B cell (primary cell): ENCODE data around the gene NSUN6. TPM values are rescaled to one million over a fixed set of nuclear protein-coding genes. Genes with fewer than 3 reads are reported as not detected.

Experiments used
- ATAC-seq: fragments of 200-7000 bp; cut with Tn5 transposase; one replicate; pipeline ENCODE4 v1.10.0; 2021; ENCODE audit warnings: low read depth, mild to moderate bottlenecking, moderate number of reproducible peaks, moderate library complexity
- CTCF ChIA-PET: fragments of 350-600 bp; sonication (Branson Sonifier 250); formaldehyde crosslinking; loops from one replicate; lab custom pipeline; 2021; ENCODE audit warnings: antibody characterized with exemption, inconsistent platforms; lab: Charles Lee
- POLR2A ChIA-PET: fragments of 350-600 bp; sonication (Branson Sonifier 250); formaldehyde crosslinking; loops from one replicate; lab custom pipeline; 2021; ENCODE audit warnings: antibody characterized with exemption; lab: Charles Lee
- DNase-seq: peaks from one replicate; pipeline ENCODE4 v3.0.0; 2013
- H2AFZ ChIP-seq: 2 replicates; pipeline ENCODE4 v1.6.1; 2012; ENCODE audit warnings: mild to moderate bottlenecking, low read depth, low read length; ENCODE audit not compliant: insufficient read depth, poor library complexity, severe bottlenecking
- H3K27ac ChIP-seq, 2 donors: 1 replicate in 1 of 2; 2 replicates in 1 of 2; pipeline ENCODE4 v1.5.1; 2012 to 2013; ENCODE audit warnings: low read length in 2 of 2, mild to moderate bottlenecking in 2 of 2, moderate library complexity in 1 of 2
- H3K27me3 ChIP-seq, 4 experiments: fragments of 200-600 bp in 1 of 4; sonication (generic) in 1 of 4; replicated peaks in 1 of 4; 1 replicate in 2 of 4; 2 replicates in 2 of 4; pipeline versions ENCODE4 v1.6.1 to v1.7.0; 2013 to 2016; ENCODE audit warnings: low read length in 3 of 4, mild to moderate bottlenecking in 2 of 4, mixed read lengths in 1 of 4, moderate library complexity in 1 of 4; ENCODE audit not compliant: insufficient read depth in 4 of 4, control insufficient read depth in 3 of 4; ENCODE audit errors: control extremely low read depth in 1 of 4
- H3K36me3 ChIP-seq, 2 experiments: replicated peaks in 1 of 2; 1 replicate in 1 of 2; 2 replicates in 1 of 2; pipeline versions ENCODE4 v1.6.1 to v1.7.1; 2013; ENCODE audit warnings: low read length in 1 of 2; ENCODE audit not compliant: insufficient read depth in 2 of 2, control insufficient read depth in 1 of 2; ENCODE audit errors: control extremely low read depth in 1 of 2, extremely low read depth in 1 of 2
- H3K4me1 ChIP-seq, 2 donors: fragments of 200-600 bp in 1 of 2; sonication (generic) in 1 of 2; 1 replicate in 1 of 2; 2 replicates in 1 of 2; pipeline versions ENCODE4 v1.5.1 to v1.6.1; 2013 to 2017; ENCODE audit warnings: low read length in 2 of 2; ENCODE audit not compliant: control insufficient read depth in 2 of 2, insufficient read depth in 2 of 2
- H3K4me2 ChIP-seq: replicated peaks from 2 replicates; pipeline ENCODE3; 2012; ENCODE audit warnings: mild to moderate bottlenecking, low read depth, low read length; ENCODE audit not compliant: poor library complexity, severe bottlenecking
- H3K4me3 ChIP-seq, 5 experiments: fragments of 200-600 bp in 1 of 5; sonication (generic) in 1 of 5; 1 replicate in 3 of 5; 2 replicates in 2 of 5; pipeline versions ENCODE4 v1.5.1 to v1.7.0; 2011 to 2016; ENCODE audit warnings: low read length in 4 of 5, mild to moderate bottlenecking in 4 of 5, low read depth in 2 of 5, control low read depth in 1 of 5, moderate library complexity in 1 of 5; ENCODE audit not compliant: insufficient read depth in 1 of 5; ENCODE audit errors: control extremely low read depth in 1 of 5, extremely low read depth in 1 of 5
- H3K79me2 ChIP-seq: fragments of 200-600 bp; sonication (generic); one replicate; pipeline ENCODE4 v1.6.0; 2016; ENCODE audit warnings: low read length; ENCODE audit not compliant: control insufficient read depth, insufficient read depth
- H3K9ac ChIP-seq: fragments of 200-600 bp; sonication (generic); 2 replicates; pipeline ENCODE4 v1.6.1; 2017; ENCODE audit warnings: mild to moderate bottlenecking, low read length, moderate library complexity
- H3K9me3 ChIP-seq, 3 donors: one replicate each; pipeline versions ENCODE4 v1.6.1 to v1.7.1; 2013; ENCODE audit warnings: low read length in 2 of 3; ENCODE audit not compliant: control insufficient read depth in 2 of 3, insufficient read depth in 1 of 3; ENCODE audit errors: control extremely low read depth in 1 of 3
- H4K20me1 ChIP-seq: 2 replicates; pipeline ENCODE4 v1.6.0; 2012; ENCODE audit warnings: mild to moderate bottlenecking, low read length; ENCODE audit not compliant: insufficient read depth, control insufficient read depth, poor library complexity, severe bottlenecking
- H3K27ac Mint-ChIP-seq: one replicate; pipeline ENCODE4 v1.8.0; 2021; ENCODE audit warnings: mixed read lengths
- H3K27me3 Mint-ChIP-seq: one replicate; pipeline ENCODE4 v1.8.0; 2021; ENCODE audit warnings: mixed read lengths
- H3K4me1 Mint-ChIP-seq: one replicate; pipeline ENCODE4 v1.8.0; 2021; ENCODE audit warnings: mixed read lengths
- H3K4me3 Mint-ChIP-seq: one replicate; pipeline ENCODE4 v1.8.0; 2021; ENCODE audit warnings: mixed read lengths
- H3K9me3 Mint-ChIP-seq: one replicate; pipeline ENCODE4 v1.8.0; 2022; ENCODE audit warnings: mixed read lengths; ENCODE audit not compliant: insufficient read depth
- EZH2 ChIP-seq: IDR thresholded peaks from 2 replicates; pipeline ENCODE4 v1.6.1; 2012; ENCODE audit warnings: borderline replicate concordance, low read depth, mild to moderate bottlenecking, moderate library complexity, low read length; ENCODE audit not compliant: insufficient read depth, poor library complexity, severe bottlenecking
- WGBS: methylation state at CpG from one replicate; pipeline ENCODE4 v1.1.5; 2013; ENCODE audit warnings: missing lambda C conversion rate; ENCODE audit not compliant: insufficient coverage; 5-methylcytosine and 5-hydroxymethylcytosine counted together
- intact Hi-C: fragments of 100-400 bp; cut with micrococcal nuclease; formaldehyde crosslinking; loops from one replicate; pipeline ENCODE4 v1.10.0; 2022
- polyA plus RNA-seq: library from polyadenylated mRNA; depleted of rRNA; stranded (reverse); fragments of >200 nt; gene quantifications from 2 replicates; pipeline ENCODE4 v1.2.3, GENCODE V29; 2012
- total RNA-seq, 2 donors: library from RNA; stranded (reverse); fragments of 120-200 nt in 1 of 2; gene quantifications; 1 replicate in 1 of 2; 2 replicates in 1 of 2; pipeline versions ENCODE4 v1.2.3 to v1.2.4, GENCODE V29; 2013 to 2022
- TF ChIP-seq, protein P1 (sequence below): fragments of 200-600 bp; IDR thresholded peaks from one replicate; pipeline ENCODE4 v1.8.0; 2022; ENCODE audit warnings: antibody characterized with exemption, mild to moderate bottlenecking

NSUN6 gene
- total and polyA plus RNA-seq, 2 donors (not counting 1 experiment from before 2014, with no cell fraction given): 13.4 to 27.9 TPM

DNA sequence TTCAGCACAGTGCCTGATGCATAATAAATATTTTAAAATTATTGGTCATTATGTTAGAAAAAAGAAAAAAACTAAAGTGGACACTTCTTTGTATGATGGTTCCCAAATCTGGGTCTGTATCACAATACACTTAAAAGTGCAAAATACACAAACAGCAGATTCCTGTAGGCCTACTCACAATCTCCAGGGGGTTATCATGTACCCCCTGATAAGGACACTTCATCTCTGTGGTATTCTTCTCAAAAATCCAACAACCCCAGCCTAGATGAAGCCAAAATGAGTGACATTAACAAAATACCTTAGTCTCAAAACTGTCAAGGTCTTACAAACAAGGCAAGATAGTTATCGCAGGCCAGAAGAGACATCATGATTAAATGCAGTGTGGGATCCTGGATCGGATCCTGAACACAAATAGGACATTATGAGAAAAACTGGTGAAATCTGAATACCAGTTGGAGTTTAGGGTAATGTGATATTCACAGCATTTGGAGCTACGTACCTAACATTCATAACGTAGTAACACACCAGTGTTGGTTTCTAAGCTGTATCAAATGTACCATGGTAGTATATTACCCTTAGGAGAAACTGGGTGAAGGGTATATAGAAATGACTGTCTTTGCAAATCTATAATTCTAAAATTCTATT, 45.2 kb downstream of the NSUN6 start:
- intact Hi-C loops: no loop called here
- Histone ChIP-seq H3K27ac (no peak overlapping the region), H3K4me3 (no peak overlapping the region), H2AFZ (no peak overlapping the region), H4K20me1 (no peaks in the 10 kb centered on the region), H3K9me3 (no peaks in the 10 kb centered on the region), H3K4me2 (no peak overlapping the region), H3K27me3 (no peaks in the 10 kb centered on the region), H3K4me1 (no peaks in the 10 kb centered on the region), H3K79me2 (no peaks in the 10 kb centered on the region), H3K36me3 (peaks cover 0 to 3% of the 10 kb centered on the region in 2 experiments), H3K9ac (no peak overlapping the region)
- no peaks in the 10 kb centered on the region for H3K27me3 Mint-ChIP-seq
- TF ChIP-seq EZH2: no peak
- TF ChIP-seq, protein P1, sequence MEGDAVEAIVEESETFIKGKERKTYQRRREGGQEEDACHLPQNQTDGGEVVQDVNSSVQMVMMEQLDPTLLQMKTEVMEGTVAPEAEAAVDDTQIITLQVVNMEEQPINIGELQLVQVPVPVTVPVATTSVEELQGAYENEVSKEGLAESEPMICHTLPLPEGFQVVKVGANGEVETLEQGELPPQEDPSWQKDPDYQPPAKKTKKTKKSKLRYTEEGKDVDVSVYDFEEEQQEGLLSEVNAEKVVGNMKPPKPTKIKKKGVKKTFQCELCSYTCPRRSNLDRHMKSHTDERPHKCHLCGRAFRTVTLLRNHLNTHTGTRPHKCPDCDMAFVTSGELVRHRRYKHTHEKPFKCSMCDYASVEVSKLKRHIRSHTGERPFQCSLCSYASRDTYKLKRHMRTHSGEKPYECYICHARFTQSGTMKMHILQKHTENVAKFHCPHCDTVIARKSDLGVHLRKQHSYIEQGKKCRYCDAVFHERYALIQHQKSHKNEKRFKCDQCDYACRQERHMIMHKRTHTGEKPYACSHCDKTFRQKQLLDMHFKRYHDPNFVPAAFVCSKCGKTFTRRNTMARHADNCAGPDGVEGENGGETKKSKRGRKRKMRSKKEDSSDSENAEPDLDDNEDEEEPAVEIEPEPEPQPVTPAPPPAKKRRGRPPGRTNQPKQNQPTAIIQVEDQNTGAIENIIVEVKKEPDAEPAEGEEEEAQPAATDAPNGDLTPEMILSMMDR: no peak
- ATAC-seq (no peak), DNase-seq (no peak)
- WGBS: 89% methylated on average over 1 of the region's 4 CpGs
- no peaks in the 10 kb centered on the region for H3K4me1 Mint-ChIP-seq
- no peak overlapping the region for H3K4me3 Mint-ChIP-seq
- ChIA-PET POLR2A (no interaction called here), CTCF (no interaction called here)
- no peaks in the 10 kb centered on the region for H3K9me3 Mint-ChIP-seq
- H3K27ac Mint-ChIP-seq: no peak overlapping the region

DNA sequence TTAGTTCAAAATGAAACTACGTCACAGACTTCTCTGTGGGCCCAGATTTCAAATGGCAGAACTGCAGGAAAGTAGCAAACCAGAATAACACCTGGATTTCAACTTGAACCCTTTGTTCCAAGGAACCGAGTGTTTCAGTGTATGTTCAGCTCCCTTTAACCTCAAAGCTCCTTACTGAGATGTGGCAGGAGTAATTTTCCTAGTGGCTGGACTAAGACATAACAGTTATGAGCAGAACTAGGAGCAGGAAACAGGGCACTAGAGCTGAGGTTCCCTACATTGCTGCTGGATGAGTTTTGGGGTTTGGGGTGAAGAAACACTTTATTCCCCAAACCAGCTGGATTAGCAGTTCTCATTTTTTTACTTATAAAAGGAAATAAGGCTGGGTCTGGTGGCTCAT, 50.1 kb downstream of the NSUN6 start:
- Histone ChIP-seq H3K36me3 (no peaks in the 10 kb centered on the region), H3K79me2 (no peaks in the 10 kb centered on the region), H3K9ac (no peak overlapping the region), H3K27me3 (no peaks in the 10 kb centered on the region), H2AFZ (no peak overlapping the region), H3K4me3 (no peak overlapping the region), H3K4me1 (no peaks in the 10 kb centered on the region), H3K27ac (no peak overlapping the region), H3K4me2 (no peak overlapping the region), H3K9me3 (no peaks in the 10 kb centered on the region), H4K20me1 (no peaks in the 10 kb centered on the region)
- ATAC-seq: no peak
- no peak for DNase-seq
- 100% methylated on average over 1 of the region's 2 CpGs for WGBS
- H3K4me3 Mint-ChIP-seq: no peak overlapping the region
- H3K27ac Mint-ChIP-seq: no peak overlapping the region
- H3K27me3 Mint-ChIP-seq: no peaks in the 10 kb centered on the region
- POLR2A ChIA-PET: no interaction called here
- intact Hi-C loops: no loop called here
- CTCF ChIA-PET: no interaction called here
- H3K9me3 Mint-ChIP-seq: no peaks in the 10 kb centered on the region
- no peak for TF ChIP-seq EZH2
- TF ChIP-seq, protein P1: no peak
- no peaks in the 10 kb centered on the region for H3K4me1 Mint-ChIP-seq
